Measurements from ENCODE around the gene AK1. TPM values are rescaled to one million over a fixed set of nuclear protein-coding genes. Genes with fewer than 3 reads are reported as not detected.

AK1 gene
- total and polyA plus RNA-seq, 9 of the 15 experiments (the other 6 are each of a cell fraction or from before 2014, with no cell fraction given): 10.1 to 71.8 (median 39.0) TPM

DNA sequence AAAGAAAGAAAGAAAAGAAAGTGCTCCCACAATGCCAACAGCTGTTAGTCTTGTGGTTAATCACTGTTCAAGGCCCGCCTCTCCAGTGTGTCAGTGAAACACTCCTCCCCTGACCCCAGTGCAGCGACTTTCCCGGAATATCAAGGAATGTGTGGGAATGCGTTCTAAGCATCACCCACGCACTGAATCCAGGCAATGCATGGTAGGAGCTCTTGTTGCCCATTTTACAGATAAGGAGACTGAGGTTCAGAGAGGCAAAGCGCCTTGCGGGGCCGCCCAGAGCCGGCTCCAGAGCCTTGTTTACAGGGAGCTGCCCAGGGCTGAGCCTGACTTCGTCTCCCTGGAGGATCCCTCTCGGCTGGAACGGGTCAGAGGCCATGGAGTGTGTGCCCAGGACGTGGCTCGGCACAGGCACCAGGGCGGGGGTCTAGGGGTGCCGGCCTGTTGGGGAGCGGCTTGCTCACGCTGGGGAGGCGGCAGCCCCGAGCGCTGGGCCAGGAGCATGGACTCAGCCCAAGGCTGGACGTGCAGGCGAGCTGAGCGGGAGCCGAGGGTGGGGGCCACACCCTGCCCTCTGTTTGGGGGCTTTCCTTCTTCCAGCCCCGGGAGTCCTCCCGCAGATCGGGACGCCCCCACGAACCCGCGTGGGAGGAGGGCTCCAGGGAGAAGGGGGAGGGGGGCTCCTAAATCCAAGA, 21.1 kb upstream of the AK1 start (continued):
- TF ChIP-seq, protein P1, sequence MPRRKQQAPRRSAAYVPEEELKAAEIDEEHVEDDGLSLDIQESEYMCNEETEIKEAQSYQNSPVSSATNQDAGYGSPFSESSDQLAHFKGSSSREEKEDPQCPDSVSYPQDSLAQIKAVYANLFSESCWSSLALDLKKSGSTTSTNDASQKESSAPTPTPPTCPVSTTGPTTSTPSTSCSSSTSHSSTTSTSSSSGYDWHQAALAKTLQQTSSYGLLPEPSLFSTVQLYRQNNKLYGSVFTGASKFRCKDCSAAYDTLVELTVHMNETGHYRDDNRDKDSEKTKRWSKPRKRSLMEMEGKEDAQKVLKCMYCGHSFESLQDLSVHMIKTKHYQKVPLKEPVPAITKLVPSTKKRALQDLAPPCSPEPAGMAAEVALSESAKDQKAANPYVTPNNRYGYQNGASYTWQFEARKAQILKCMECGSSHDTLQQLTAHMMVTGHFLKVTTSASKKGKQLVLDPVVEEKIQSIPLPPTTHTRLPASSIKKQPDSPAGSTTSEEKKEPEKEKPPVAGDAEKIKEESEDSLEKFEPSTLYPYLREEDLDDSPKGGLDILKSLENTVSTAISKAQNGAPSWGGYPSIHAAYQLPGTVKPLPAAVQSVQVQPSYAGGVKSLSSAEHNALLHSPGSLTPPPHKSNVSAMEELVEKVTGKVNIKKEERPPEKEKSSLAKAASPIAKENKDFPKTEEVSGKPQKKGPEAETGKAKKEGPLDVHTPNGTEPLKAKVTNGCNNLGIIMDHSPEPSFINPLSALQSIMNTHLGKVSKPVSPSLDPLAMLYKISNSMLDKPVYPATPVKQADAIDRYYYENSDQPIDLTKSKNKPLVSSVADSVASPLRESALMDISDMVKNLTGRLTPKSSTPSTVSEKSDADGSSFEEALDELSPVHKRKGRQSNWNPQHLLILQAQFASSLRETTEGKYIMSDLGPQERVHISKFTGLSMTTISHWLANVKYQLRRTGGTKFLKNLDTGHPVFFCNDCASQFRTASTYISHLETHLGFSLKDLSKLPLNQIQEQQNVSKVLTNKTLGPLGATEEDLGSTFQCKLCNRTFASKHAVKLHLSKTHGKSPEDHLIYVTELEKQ (CRISPR knock-in tag; IDR thresholded peaks at IDR 0.05): no peak
- no peak for TF ChIP-seq MIER1 (IDR thresholded peaks at IDR 0.05; ENCODE audit: low read depth)
- no peak for TF ChIP-seq XRCC3 (IDR thresholded peaks at IDR 0.05)
- no peak for TF ChIP-seq ZBTB1 (CRISPR knock-in tag; IDR thresholded peaks at IDR 0.05; ENCODE audit: borderline replicate concordance, low read depth)
- TF ChIP-seq AFF4 (CRISPR knock-in tag; IDR thresholded peaks at IDR 0.05): no peak
- TF ChIP-seq ZNF444 (CRISPR knock-in tag; IDR thresholded peaks at IDR 0.05): no peak
- TF ChIP-seq GABPA (tag; conservative IDR thresholded peaks at IDR 0.05; ENCODE audit: low read depth): no peak
- no peak; a peak in 1 of 4 replicates for TF ChIP-seq SIN3A (IDR thresholded peaks at IDR 0.05; ENCODE audit: borderline replicate concordance in 2 of 2, control insufficient read depth in 1 of 2, low read depth in 2 of 2, low read length in 2 of 2)
- TF ChIP-seq FOXP4 (CRISPR knock-in tag; IDR thresholded peaks at IDR 0.05; ENCODE audit: borderline replicate concordance): no peak
- no peak for TF ChIP-seq CHCHD3 (CRISPR knock-in tag; IDR thresholded peaks at IDR 0.05)
- TF ChIP-seq, protein P2, sequence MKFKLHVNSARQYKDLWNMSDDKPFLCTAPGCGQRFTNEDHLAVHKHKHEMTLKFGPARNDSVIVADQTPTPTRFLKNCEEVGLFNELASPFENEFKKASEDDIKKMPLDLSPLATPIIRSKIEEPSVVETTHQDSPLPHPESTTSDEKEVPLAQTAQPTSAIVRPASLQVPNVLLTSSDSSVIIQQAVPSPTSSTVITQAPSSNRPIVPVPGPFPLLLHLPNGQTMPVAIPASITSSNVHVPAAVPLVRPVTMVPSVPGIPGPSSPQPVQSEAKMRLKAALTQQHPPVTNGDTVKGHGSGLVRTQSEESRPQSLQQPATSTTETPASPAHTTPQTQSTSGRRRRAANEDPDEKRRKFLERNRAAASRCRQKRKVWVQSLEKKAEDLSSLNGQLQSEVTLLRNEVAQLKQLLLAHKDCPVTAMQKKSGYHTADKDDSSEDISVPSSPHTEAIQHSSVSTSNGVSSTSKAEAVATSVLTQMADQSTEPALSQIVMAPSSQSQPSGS (CRISPR knock-in tag; IDR thresholded peaks at IDR 0.05): no peak
- TF ChIP-seq, protein P3, sequence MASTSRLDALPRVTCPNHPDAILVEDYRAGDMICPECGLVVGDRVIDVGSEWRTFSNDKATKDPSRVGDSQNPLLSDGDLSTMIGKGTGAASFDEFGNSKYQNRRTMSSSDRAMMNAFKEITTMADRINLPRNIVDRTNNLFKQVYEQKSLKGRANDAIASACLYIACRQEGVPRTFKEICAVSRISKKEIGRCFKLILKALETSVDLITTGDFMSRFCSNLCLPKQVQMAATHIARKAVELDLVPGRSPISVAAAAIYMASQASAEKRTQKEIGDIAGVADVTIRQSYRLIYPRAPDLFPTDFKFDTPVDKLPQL (IDR thresholded peaks at IDR 0.05; ENCODE audit: extremely low read depth, insufficient read length): no peak
- no peak for TF ChIP-seq NFYB (IDR thresholded peaks at IDR 0.05; ENCODE audit: extremely low read depth, insufficient read length)
- TF ChIP-seq HCFC1 (IDR thresholded peaks at IDR 0.05; ENCODE audit: low read depth, low read length): no peak
- TF ChIP-seq MYNN (IDR thresholded peaks at IDR 0.05): no peak
- no peak for TF ChIP-seq MYNN (CRISPR knock-in tag; IDR thresholded peaks at IDR 0.05)
